22Rv1 (cell line): ENCODE measurements around the gene POC1B.

Source experiments
- H3K27ac ChIP-seq: fragments of 450-650 bp; 2 replicates; pipeline ENCODE4 v1.5.1; 2017
- ZFX ChIP-seq: fragments of 450-650 bp; IDR thresholded peaks from 2 replicates; pipeline ENCODE4 v1.6.1; 2017; ENCODE audit warnings: antibody characterized with exemption, borderline replicate concordance
- TF ChIP-seq, protein P1 (sequence below): fragments of 450-650 bp; IDR thresholded peaks from 2 replicates; pipeline ENCODE4 v1.5.1; 2017; ENCODE audit warnings: mild to moderate bottlenecking

Gene POC1B

GRCh38 chr12:89538897-89539296 is 13.1 kb upstream of the POC1B start:
- TF ChIP-seq, protein P1, sequence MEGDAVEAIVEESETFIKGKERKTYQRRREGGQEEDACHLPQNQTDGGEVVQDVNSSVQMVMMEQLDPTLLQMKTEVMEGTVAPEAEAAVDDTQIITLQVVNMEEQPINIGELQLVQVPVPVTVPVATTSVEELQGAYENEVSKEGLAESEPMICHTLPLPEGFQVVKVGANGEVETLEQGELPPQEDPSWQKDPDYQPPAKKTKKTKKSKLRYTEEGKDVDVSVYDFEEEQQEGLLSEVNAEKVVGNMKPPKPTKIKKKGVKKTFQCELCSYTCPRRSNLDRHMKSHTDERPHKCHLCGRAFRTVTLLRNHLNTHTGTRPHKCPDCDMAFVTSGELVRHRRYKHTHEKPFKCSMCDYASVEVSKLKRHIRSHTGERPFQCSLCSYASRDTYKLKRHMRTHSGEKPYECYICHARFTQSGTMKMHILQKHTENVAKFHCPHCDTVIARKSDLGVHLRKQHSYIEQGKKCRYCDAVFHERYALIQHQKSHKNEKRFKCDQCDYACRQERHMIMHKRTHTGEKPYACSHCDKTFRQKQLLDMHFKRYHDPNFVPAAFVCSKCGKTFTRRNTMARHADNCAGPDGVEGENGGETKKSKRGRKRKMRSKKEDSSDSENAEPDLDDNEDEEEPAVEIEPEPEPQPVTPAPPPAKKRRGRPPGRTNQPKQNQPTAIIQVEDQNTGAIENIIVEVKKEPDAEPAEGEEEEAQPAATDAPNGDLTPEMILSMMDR, result no peak
- no peak for TF ChIP-seq ZFX
- H3K27ac ChIP-seq, result no peak overlapping the region

- no peak overlapping the region for H3K27ac ChIP-seq
- TF ChIP-seq, protein P1, result no peak
- no peak for TF ChIP-seq ZFX
These were observed 11.5 kb upstream of the POC1B start for GRCh38 chr12:89537389-89537788.

DNA sequence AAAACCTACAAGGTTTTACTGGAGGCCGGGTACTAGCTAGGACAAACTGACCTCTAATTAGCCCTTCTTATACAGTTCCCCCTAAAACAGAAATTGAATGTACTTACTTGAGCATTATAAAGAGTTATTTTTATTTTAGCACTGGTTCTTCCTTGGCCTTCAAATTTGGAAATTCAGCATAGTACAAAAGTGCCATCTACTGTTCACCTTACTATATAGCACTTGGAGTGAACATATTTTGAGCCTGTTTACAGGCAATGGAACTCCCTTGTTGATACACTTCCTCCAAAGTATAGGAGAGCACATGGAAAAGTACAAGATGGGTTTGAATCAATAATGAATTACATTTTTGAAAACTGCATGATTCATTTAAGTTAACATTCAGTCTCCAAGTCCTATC is 3.9 kb upstream of the POC1B start:
- TF ChIP-seq, protein P1, result peak; percentile 90
- TF ChIP-seq ZFX, result no peak

DNA sequence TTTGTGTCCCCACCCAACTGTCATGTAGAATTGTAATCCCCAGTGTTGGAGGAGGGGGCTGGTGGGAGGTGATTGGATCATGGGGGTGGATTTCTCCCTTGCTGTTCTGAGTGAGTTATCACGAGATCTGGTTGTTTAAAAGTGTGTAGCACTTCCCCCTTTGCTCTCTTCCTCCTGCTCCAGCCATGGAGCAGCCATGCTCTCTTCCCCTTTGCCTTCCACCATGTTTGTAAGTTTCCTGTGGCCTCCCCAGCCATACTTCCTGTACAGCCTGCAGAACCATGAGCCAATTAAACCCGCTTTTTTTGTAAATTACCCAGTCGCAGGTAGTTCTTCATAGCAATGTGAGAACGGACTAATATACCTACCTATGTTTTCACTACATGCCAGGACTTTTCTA is 2.6 kb upstream of the POC1B start:
- no peak for TF ChIP-seq ZFX
- TF ChIP-seq, protein P1, result no peak
- no peak overlapping the region for H3K27ac ChIP-seq

More for the DNA sequence above, 3.9 kb upstream of the POC1B start:
- no peak overlapping the region for H3K27ac ChIP-seq

- TF ChIP-seq, protein P1, result no peak
- TF ChIP-seq ZFX, result no peak
- peak overlapping the region; percentile 93 for H3K27ac ChIP-seq
These were observed 483 bp downstream of the POC1B start for GRCh38 chr12:89525305-89525823.

DNA sequence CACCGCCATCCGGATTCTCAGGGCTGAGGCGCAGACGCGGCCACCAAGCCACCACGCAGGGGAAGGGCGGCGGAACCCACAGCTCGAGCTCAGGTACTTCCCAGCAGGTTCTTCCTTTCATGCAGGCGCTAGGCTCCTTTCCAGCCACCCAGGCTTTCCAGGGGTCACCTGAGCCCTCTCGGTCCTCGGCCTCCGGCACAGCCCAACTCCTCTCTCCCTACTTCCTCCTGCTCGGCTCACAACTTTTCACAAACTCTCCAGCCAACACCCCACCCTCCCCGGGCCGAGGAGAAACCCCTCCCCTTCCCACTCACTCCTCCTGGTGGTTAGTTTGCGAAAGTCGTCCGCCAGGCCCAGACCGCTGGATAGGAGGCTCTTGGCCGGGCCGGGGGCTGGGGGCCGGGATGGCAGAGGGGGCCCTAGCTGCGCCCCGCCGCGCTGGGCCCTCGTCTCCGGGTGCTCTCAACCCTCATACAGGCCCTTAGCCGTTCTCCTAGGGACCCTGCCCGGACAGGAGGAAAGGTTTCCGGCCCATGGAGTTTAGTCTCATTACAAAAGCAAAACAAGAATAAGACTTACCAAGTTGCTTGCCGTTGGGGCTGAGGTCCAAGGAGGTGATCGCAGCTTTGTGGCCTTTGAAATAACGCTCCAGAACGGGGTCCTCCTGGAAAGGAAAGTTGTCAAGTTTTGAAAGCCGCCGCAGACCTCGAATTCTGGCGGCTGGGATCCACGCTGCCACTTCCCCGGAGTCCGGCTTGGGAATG is 1.1 kb downstream of the POC1B start, which contains the start of gene GALNT4:
Gene GALNT4, minus strand, starts transcription at position 256 of the 764 bp plus-strand sequence. Its CDS starts 247 bp downstream, at position 9.
- H3K27ac ChIP-seq, result peak within 1 kb of the TSS; percentile 93
- TF ChIP-seq ZFX, result no peak
- TF ChIP-seq, protein P1, result peak; percentile 92
